Stimulated activated CD8-positive, alpha-beta memory T cell treated with anti-CD3 and anti-CD28 coated beads, Interleukin-4, amount 100 ng/mL, for 1 hour (primary cell): ENCODE measurements around the gene CBLN3.

Experiments used
- DNase-seq, 2 donors: peaks; one replicate each; pipeline ENCODE4 v3.0.0-alpha.2; 2020; ENCODE audit warnings: low read depth in 2 of 2, low spot score in 1 of 2

CBLN3 gene

DNA sequence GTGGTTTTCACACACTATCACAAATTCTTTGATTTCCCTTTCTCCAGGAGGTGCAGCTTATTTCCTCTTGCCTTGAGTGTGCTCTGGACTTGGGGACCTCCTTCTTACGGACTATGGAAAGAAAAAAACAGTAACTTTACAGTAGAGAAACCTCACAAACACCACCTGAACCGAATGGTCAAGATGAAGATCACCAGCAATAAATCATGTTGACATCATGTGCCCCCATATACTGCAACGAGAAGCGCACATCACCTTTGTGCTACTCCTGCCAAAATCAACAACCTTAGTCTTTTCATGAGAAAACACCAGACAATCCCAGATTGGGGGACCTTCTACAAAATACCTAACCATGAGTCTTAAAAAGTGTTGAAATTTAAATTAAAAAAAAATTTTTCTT is 43.9 kb downstream of the CBLN3 start:
- no peak for DNase-seq

DNA sequence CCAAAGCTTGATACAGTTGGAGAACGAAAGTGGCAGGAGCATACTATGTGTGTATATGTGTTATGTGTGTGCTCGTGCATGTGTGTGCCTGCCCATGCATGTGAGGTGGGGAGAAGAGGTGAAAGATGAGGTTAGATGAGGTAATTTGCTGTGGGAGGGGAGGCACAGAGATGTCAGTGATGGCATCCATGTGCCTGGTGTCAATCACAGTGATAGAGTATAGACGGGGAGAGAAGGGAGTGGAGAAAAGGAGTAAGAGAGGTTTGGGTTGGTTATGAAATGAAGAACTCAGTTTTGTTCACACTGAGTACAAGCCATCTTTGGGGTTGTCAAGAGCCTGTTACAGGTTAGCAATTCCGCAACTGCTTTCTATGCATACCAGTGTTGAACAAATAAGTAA is 45.3 kb downstream of the CBLN3 start:
- no peak for DNase-seq

- no peak for DNase-seq
Measured at GRCh38 chr14:24382064-24382371, 47.5 kb downstream of the CBLN3 start.

DNA sequence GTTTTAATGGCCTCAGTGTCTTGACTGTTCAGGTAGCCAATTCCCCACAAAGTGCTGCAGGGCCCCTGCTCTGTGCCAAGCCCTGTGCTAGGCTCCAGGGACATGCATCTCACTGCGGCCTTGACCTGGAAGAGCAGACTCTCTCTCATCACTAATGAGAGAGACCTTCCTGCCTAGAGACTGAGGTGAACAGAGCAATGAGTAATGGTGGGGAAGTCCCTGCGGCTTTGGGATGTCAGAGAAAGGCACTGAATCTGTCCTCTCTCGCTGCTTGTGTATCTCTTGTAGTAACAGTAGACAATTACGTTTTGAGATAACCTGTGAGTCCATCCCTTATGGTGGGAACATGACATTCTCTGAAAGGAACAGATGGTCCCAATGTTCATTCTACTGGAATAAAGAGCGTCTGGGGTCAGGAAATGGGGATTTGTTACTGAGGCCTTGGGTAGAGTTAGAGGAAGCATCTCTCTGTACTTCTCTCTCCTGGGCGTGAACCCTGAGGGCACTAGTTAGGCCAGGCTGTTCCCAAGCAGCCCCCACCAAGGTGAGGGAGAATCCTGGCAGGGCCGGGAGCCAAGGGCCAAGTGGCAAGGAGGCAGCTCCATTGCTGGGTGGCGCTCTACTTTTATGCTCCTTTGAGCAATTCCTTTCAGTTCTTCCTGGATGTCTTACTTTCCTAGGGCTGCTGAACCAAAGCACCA is 48.0 kb downstream of the CBLN3 start:
- no peak for DNase-seq

- DNase-seq: no peak
Measured at GRCh38 chr14:24379907-24380730, 49.3 kb downstream of the CBLN3 start.

DNA sequence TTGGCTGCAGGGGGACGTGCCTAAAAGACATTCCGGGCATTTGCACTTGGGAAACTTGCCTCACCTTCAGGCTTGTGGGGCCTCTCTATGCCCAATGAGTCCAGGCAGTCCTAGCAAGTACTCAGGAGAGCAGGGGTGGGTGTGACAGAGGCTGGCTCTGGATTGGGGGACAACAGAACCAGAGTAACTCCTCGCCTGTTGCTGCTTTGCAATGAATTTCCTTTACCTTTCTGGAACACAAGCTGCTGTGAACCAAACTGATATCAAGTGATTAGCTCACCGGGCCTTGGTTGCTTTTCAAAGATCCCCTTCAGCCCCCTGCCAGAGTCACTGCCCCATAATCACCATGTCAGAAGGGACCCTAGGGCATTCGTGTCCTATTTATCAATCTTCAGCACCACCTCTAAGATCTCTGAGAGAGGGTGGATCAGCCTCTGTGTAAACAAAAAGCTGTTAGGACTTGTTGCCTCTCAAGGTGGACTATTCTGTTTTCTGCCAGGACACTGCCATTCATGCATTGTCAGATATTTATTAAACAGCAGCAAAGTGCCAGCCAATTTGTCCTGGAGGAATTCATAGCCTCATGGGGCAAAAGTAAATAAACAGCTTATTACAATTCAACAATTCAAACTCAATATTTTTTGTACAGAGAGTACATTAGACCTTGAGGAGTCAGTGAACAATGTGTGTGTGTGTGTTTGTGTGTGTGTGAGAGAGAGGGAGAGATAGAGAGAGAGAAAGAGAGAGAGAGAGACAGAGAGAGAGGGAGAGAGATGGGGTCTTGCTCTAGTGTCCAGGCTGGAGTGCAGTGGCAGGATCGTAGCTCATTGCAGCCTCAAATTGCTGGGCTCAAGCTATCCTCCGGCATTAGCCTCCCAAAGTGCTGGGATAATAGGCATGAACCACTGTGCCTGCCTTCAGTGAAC is 50.2 kb downstream of the CBLN3 start:
- DNase-seq: no peak

DNA sequence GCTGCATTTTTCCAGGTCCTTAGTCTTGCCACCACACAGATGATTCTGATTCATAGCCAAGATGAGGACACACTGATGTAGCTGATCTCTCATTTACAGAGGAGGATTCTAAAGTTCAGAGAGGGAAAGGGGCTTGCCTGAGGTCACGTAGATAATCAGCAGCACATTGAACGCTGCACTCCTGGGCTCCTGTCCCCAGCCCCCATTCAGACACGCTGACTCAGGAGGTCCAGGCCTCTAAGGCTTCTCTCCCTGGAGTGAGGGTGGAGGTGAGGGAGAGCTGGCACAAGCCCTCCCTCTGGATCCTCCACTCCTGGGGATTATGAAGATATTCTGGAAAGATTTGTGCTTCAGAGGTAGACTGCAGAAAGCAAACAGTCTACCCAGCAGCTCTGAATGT is 51.1 kb downstream of the CBLN3 start:
- DNase-seq: no peak

DNA sequence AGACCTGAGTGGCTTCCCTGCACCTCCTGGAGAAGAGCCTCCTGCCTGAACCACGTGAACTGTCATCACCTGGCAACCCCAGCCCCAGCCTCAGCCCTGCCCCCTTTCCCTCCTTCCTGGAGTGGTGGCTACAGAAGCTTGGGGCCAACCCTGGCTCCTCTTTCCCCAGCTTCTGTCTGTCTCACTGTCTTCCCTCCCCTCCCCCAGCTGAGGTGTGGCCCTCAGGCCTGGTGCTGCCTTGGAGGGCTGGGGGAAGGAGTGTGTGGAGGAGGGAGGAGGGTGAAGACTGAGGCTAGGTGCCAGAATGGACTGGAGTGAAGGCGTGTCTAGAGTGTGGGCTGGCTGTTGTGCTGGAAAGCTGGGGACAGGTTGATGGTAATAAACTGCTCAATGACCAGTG is 51.8 kb downstream of the CBLN3 start:
- DNase-seq: no peak

DNA sequence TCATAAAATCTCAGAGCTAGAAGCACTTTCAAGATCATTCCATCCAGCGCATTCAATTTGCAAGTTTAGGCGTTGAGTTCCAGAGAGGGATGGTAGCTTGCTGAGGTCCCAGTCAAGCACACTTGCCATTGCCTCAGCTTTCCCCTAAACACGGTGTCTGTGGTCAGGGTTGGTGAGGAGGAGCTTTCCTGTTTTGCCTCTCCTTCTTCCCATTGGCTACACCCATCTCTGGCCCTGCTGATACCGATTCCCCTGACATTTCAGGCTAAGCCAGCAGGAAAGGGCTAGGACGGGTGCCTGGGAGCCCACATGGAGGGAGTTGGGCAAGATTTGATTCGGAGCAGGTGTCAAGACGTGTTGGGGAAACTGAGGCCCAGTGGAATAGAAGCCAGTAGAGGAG is 52.3 kb downstream of the CBLN3 start:
- DNase-seq: no peak
